Uterus (tissue), 4 donors: ENCODE results near the gene SLC44A1. TPM values are rescaled to one million over a fixed set of nuclear protein-coding genes. Genes with fewer than 3 reads are reported as not detected.

ENCODE experiments used
- DNase-seq, 2 donors: peaks; one replicate each; pipeline ENCODE4 v3.0.0-alpha.2; 2019 to 2020
- H3K27ac ChIP-seq, 2 donors: fragments of 200-600 bp; sonication (generic); 1 replicate in 1 of 2; 2 replicates in 1 of 2; pipeline ENCODE4 v1.5.1; 2016 to 2018
- H3K27me3 ChIP-seq, 2 donors: fragments of 200-600 bp; sonication (generic); one replicate each; pipeline ENCODE4 v1.5.1; 2018 to 2019; ENCODE audit warnings: control low read depth in 1 of 2
- H3K36me3 ChIP-seq, 2 donors: fragments of 200-600 bp; sonication (generic); one replicate each; pipeline ENCODE4 v1.5.1; 2019; ENCODE audit warnings: control low read depth in 1 of 2
- H3K4me1 ChIP-seq, 2 donors: fragments of 200-600 bp; sonication (generic); one replicate each; pipeline ENCODE4 v1.5.1; 2018 to 2019; ENCODE audit warnings: control low read depth in 1 of 2
- H3K4me3 ChIP-seq, 2 donors: fragments of 200-600 bp; sonication (generic); 1 replicate in 1 of 2; 2 replicates in 1 of 2; pipeline ENCODE4 v1.5.1; 2018 to 2019; ENCODE audit warnings: mild to moderate bottlenecking in 1 of 2
- H3K9me3 ChIP-seq, 2 donors: fragments of 200-600 bp; sonication (generic); one replicate each; pipeline ENCODE4 v1.5.1; 2019; ENCODE audit warnings: control low read depth in 1 of 2
- POLR2A ChIP-seq, 2 donors: fragments of 450-650 bp; IDR thresholded peaks; one replicate each; pipeline ENCODE4 v1.6.1; 2016; ENCODE audit warnings: antibody characterized with exemption in 2 of 2, mild to moderate bottlenecking in 1 of 2, moderate library complexity in 1 of 2
- intact Hi-C: fragments of 100-400 bp; cut with DNase I; formaldehyde crosslinking; loops from one replicate; pipeline ENCODE4 v1.15.1; 2023; ENCODE audit warnings: low total_unique reads
- total RNA-seq, 4 donors: library from RNA; depleted of rRNA in 3 of 4; stranded (reverse); fragments of >200 nt in 3 of 4; gene quantifications; one replicate each; pipeline versions ENCODE4 v1.1.0 to v1.2.4, GENCODE V29; 2014 to 2023
- TF ChIP-seq, protein P1 (sequence below), 4 experiments: fragments of 200-600 bp in 2 of 4; fragments of 450-650 bp in 2 of 4; sonication (generic) in 2 of 4; IDR thresholded peaks; one replicate each; pipeline ENCODE4 v1.5.1; 2016 to 2019; ENCODE audit warnings: antibody characterized with exemption in 4 of 4, mild to moderate bottlenecking in 2 of 4, moderate library complexity in 1 of 4
- donor health status: DM: yes; HTN: yes; CAD: no.

SLC44A1 gene
- total RNA-seq, result 10 to 100 TPM; 58.2 to 75.0 (median 63.0) TPM

- peaks cover 0 to 8% of the 10 kb centered on the region in 2 donors for H3K4me1 ChIP-seq
- peak within 1 kb of the TSS; percentile 86 for H3K4me3 ChIP-seq
- peak; percentile 95 to 97 for DNase-seq
- H3K27me3 ChIP-seq, result no peaks in the 10 kb centered on the region
- no peaks in the 10 kb centered on the region for H3K36me3 ChIP-seq
- peak within 1 kb of the TSS; percentile 84 to 86 for H3K27ac ChIP-seq
- no peaks in the 10 kb centered on the region for H3K9me3 ChIP-seq
- TF ChIP-seq, protein P1, sequence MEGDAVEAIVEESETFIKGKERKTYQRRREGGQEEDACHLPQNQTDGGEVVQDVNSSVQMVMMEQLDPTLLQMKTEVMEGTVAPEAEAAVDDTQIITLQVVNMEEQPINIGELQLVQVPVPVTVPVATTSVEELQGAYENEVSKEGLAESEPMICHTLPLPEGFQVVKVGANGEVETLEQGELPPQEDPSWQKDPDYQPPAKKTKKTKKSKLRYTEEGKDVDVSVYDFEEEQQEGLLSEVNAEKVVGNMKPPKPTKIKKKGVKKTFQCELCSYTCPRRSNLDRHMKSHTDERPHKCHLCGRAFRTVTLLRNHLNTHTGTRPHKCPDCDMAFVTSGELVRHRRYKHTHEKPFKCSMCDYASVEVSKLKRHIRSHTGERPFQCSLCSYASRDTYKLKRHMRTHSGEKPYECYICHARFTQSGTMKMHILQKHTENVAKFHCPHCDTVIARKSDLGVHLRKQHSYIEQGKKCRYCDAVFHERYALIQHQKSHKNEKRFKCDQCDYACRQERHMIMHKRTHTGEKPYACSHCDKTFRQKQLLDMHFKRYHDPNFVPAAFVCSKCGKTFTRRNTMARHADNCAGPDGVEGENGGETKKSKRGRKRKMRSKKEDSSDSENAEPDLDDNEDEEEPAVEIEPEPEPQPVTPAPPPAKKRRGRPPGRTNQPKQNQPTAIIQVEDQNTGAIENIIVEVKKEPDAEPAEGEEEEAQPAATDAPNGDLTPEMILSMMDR (IDR thresholded peaks at IDR 0.05), result peak in 1 of 4 experiments; percentile 33
- TF ChIP-seq POLR2A (IDR thresholded peaks at IDR 0.05), result peak; percentile 69 to 89
- intact Hi-C loops, result no loop called here
These were observed at the start of gene SLC44A1 for GRCh38 chr9:105244003-105244733. SLC44A1 (plus strand) TSS chr9:105244651; CDS start chr9:105244869, 218 bp downstream.

DNA sequence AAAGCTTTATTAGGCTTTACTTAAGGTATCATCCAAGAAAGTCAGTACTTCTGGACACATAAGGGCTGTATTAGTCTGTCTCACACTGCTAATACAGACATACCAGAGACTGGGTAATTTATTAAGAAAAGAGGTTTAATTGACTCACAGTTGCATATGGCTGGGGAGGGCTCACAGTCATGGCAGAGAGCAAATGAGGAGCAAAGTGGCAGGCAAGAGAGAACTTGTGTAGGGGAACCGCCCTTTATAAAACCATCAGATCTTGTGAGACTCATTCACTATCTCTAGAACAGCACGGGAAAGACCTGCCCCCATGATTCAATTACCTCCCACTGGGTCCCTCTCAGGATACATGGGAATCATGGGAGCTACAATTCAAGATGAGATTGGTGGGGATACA is 49.2 kb upstream of the SLC44A1 start:
- Histone ChIP-seq H3K27me3 (no peaks in the 10 kb centered on the region), H3K4me1 (no peaks in the 10 kb centered on the region), H3K27ac (no peak overlapping the region), H3K36me3 (no peaks in the 10 kb centered on the region), H3K9me3 (no peaks in the 10 kb centered on the region), H3K4me3 (no peak overlapping the region)
- TF ChIP-seq, protein P1 (IDR thresholded peaks at IDR 0.05), result no peak
- no peak for TF ChIP-seq POLR2A (IDR thresholded peaks at IDR 0.05)
- intact Hi-C loops, result no loop called here
- DNase-seq, result no peak

DNA sequence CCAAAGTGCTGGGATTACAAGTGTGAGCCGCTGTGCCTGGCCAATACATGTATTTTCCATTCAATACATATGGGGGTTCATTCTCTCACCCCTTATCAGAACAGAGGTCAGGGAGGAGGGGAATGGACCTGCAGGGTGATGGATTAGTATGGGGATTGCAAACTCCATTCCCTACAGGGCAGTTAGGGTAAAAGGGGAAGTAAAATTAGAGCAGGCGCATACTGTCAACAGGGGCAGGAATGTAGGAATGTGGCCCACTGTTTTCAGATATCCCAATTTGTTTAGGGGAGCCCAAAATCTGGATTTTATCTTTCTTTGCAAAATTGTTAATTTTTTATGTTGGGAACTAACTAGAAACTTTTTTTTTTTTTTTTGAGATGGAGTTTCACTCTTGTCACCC is 46.4 kb upstream of the SLC44A1 start:
- H3K4me3 ChIP-seq, result no peak overlapping the region
- DNase-seq, result no peak
- H3K27ac ChIP-seq, result no peak overlapping the region
- no peaks in the 10 kb centered on the region for H3K36me3 ChIP-seq
- TF ChIP-seq, protein P1 (IDR thresholded peaks at IDR 0.05), result no peak
- TF ChIP-seq POLR2A (IDR thresholded peaks at IDR 0.05), result no peak
- H3K9me3 ChIP-seq, result no peaks in the 10 kb centered on the region
- H3K27me3 ChIP-seq, result no peaks in the 10 kb centered on the region
- no peaks in the 10 kb centered on the region for H3K4me1 ChIP-seq
- intact Hi-C loops, result no loop called here

DNA sequence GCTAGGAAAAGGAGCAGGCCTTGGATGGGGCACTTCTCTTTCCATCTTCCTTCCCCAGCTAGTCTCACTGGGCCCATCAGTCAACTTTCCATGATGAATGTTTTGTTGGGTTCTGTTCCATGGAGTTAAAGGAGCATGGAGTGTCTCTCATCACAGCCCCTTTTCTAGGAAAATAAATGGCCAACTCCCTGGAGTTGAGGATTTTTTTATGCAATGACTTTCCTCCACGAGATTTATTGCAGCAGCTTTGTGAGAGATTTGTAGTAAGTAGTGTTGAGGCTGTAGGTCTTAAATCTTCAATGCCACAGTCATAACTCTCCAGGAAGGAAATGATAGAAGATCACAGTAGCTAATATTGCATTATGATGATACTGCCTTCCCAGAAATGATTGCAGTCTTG is 45.6 kb upstream of the SLC44A1 start:
- intact Hi-C loops, result no loop called here

GRCh38 chr9:105204416-105204815 is 40.0 kb upstream of the SLC44A1 start:
- H3K4me3 ChIP-seq, result no peak overlapping the region
- intact Hi-C loops, result no loop called here
- H3K9me3 ChIP-seq, result no peaks in the 10 kb centered on the region
- no peak for DNase-seq
- no peak overlapping the region for H3K27ac ChIP-seq
- TF ChIP-seq, protein P1 (IDR thresholded peaks at IDR 0.05), result no peak
- no peak for TF ChIP-seq POLR2A (IDR thresholded peaks at IDR 0.05)
- H3K36me3 ChIP-seq, result no peaks in the 10 kb centered on the region
- peaks cover 5 to 12% of the 10 kb centered on the region in 2 donors for H3K4me1 ChIP-seq
- H3K27me3 ChIP-seq, result no peaks in the 10 kb centered on the region

More for the DNA sequence above, 45.6 kb upstream of the SLC44A1 start:
- Histone ChIP-seq H3K9me3 (no peaks in the 10 kb centered on the region), H3K36me3 (no peaks in the 10 kb centered on the region), H3K27ac (no peak overlapping the region), H3K4me1 (no peaks in the 10 kb centered on the region), H3K4me3 (no peak overlapping the region), H3K27me3 (no peaks in the 10 kb centered on the region)
- no peak for TF ChIP-seq POLR2A (IDR thresholded peaks at IDR 0.05)
- TF ChIP-seq, protein P1 (IDR thresholded peaks at IDR 0.05), result no peak
- no peak for DNase-seq
